ENCODE data around the gene CERK. TPM values are rescaled to one million over a fixed set of nuclear protein-coding genes. Genes with fewer than 3 reads are reported as not detected.

Gene CERK
- polyA plus RNA-seq, 3 donors: 14.7 to 27.2 (median 18.6) TPM

DNA sequence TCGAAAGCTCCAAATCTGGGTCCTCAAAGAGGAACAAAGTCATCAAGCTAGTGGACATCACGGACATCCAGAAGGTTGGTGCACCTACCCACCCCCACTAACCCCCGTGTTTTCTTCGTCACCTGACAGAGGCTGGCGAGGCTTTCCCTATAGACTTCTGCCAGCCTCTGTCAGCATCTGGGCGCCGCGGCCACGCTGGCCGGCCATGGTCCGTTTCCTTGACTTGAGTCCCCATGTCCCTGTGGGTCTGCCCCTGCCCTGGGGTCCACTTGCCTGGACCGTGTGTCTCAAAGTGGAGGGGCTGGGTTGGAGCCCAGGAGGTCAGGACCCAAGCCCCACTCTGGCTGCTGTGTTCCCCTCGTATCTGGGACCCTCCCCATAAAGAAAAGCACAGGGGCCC, 62.6 kb downstream of the CERK start:
- no peak overlapping the region for H3K27ac ChIP-seq (ENCODE audit: low read depth, low read length)
- WGBS, 3 donors: 86 to 91% (median 90%) methylated on average over 13 of the region's 13 CpGs

- no peak overlapping the region for H3K27ac ChIP-seq (ENCODE audit: low read depth, low read length)
- WGBS, 3 donors: 62 to 81% (median 62%) methylated on average over 11 of the region's 11 CpGs
These were observed 63.1 kb downstream of the CERK start for GRCh38 chr22:46674906-46675305.

- WGBS, 3 donors: 40 to 86% (median 42%) methylated on average over 19 of the region's 19 CpGs
- H3K27ac ChIP-seq (ENCODE audit: low read depth, low read length): no peak overlapping the region
These were observed 63.7 kb downstream of the CERK start for GRCh38 chr22:46674367-46674781.

DNA sequence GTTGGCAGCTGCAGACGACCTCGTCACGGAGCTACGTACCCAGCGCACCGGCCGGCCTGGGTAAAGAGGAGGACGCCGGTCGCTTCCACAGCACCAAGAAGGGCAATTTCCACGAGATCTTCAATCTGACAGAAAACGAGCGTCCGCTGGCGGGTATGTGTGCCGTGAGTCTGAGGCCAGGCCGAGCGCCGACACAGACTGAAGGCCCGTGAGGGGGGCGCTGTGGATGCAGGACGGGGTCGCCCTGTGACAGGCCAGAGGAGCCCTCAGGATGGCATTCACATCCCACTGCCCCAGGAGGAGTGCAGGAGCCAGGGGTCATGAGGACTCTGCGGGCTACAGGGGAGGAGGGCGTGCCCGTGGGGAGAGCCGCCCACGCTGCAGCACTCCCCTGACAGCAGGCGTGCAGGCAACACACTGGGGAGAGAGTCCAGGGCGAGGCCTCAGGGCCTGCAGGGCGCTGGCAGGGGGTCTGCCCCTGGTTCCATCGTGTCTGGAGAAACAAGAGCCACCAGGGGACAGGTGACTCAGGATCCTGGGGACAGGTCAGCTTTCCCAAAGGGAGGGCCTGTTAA, 64.3 kb downstream of the CERK start:
- WGBS, 3 donors: 79 to 87% (median 80%) methylated on average over 31 to 32 of the region's 32 CpGs
- no peak overlapping the region for H3K27ac ChIP-seq (ENCODE audit: low read depth, low read length)

DNA sequence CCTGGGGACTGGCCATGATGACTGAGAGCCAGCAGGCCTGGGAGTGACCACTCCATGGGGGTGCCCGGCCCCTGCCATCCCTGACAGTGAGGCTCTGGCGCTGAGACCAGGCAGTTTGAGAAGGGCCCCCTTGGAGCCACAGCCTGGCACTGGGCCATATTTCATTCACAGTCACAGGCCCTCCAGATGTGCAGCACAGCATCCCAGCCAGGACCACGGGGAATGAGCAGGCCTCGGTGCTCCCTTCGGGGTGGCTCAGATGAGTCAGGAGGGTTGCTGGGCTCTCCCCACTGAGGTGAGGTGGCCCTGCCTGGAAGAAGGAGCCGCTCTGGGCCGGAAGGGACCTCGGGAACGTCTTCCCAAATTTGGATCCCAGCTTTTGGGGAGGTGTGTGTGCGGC, 64.8 kb downstream of the CERK start:
- 69 to 91% (median 76%) methylated on average over 10 of the region's 10 CpGs for WGBS, 3 donors
- no peak overlapping the region for H3K27ac ChIP-seq (ENCODE audit: low read depth, low read length)

DNA sequence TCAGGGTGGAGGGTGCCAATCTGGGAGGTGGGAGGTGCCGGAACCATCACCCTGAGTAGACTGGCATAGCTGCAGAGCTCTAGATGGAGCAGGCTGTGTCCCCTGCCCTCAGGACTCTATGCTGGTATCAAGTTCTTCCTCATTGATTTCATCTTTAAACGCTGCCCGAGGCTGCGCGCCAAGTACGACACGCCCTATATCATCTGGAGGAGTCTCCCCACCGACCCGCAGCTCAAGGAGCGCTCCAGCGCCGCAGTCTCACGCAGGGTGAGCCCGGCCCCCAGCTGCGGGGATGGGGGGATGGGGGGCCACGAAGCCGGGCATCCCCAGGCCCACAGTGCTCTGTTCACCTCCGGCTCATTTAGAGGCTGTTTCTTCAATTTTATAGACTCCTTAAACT, 65.3 kb downstream of the CERK start:
- WGBS, 3 donors: 52 to 88% (median 60%) methylated on average over 18 of the region's 18 CpGs
- no peak overlapping the region for H3K27ac ChIP-seq (ENCODE audit: low read depth, low read length)

GRCh38 chr22:46671824-46672432, 66.1 kb downstream of the CERK start:
- WGBS, 3 donors: 72 to 90% (median 78%) methylated on average over 17 of the region's 17 CpGs
- H3K27ac ChIP-seq (ENCODE audit: low read depth, low read length): no peak overlapping the region

DNA sequence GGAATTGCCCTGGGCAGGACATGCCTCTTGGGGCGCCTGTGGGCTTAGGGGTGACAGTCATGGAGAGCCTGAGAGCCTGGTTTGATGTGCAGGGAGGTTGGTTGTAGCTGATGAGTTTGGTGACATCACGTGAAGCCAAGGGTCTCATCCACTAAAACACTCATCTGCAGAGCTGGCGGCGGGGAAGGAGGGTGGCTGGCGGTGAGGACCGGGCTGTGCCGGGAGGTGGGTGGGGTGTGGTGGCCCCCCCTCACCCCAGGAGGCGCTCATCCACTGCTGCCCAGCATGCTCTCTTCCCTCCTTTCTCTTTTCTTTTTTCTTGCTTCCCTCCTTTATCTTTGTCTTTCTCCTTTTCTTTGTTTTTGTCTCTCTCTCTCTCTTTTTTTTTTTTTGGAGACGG, 68.9 kb downstream of the CERK start:
- no peak overlapping the region for H3K27ac ChIP-seq (ENCODE audit: low read depth, low read length)
- WGBS, 3 donors: 92 to 96% (median 95%) methylated on average over 9 of the region's 9 CpGs

GRCh38 chr22:46668116-46668515, 69.9 kb downstream of the CERK start:
- no peak overlapping the region for H3K27ac ChIP-seq (ENCODE audit: low read depth, low read length)
- 82 to 91% (median 84%) methylated on average over 18 to 24 of the region's 24 CpGs for WGBS, 3 donors

DNA sequence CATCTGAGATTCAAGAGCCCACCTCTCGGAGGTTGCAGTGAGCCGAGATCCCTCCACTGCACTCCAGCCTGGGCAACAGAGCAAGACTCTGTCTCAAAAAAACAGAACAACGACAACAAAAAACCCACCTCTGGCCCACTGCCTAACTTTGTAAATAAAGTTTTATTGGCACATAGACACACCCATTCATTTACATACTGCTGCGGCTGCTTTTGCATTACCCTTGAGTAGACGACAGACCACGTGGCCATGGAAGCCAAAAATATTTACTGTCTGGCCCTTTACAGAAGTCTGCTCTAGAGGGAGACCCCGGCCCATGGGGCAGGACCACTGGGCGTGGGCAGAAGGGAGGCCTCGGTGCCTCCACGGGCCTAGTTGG, 70.8 kb downstream of the CERK start:
- no peak overlapping the region for H3K27ac ChIP-seq (ENCODE audit: low read depth, low read length)
- 94 to 96% (median 95%) methylated on average over 10 of the region's 10 CpGs for WGBS, 3 donors

- 86 to 94% (median 93%) methylated on average over 17 of the region's 17 CpGs for WGBS, 3 donors
- H3K27ac ChIP-seq (ENCODE audit: low read depth, low read length): no peak overlapping the region
These were observed 71.3 kb downstream of the CERK start for GRCh38 chr22:46666577-46667244.

- H3K27ac ChIP-seq (ENCODE audit: low read depth, low read length): no peak overlapping the region
- WGBS, 3 donors: 94 to 97% (median 95%) methylated on average over 18 of the region's 18 CpGs
These were observed 72.2 kb downstream of the CERK start for GRCh38 chr22:46665751-46666280.

GRCh38 chr22:46665151-46665695, 72.8 kb downstream of the CERK start:
- no peak overlapping the region for H3K27ac ChIP-seq (ENCODE audit: low read depth, low read length)
- WGBS, 3 donors: 95 to 98% (median 95%) methylated on average over 18 to 21 of the region's 21 CpGs

- WGBS, 3 donors: 89 to 93% (median 92%) methylated on average over 12 to 13 of the region's 13 CpGs
- H3K27ac ChIP-seq (ENCODE audit: low read depth, low read length): no peak overlapping the region
These were observed 73.7 kb downstream of the CERK start for GRCh38 chr22:46664301-46664855.

DNA sequence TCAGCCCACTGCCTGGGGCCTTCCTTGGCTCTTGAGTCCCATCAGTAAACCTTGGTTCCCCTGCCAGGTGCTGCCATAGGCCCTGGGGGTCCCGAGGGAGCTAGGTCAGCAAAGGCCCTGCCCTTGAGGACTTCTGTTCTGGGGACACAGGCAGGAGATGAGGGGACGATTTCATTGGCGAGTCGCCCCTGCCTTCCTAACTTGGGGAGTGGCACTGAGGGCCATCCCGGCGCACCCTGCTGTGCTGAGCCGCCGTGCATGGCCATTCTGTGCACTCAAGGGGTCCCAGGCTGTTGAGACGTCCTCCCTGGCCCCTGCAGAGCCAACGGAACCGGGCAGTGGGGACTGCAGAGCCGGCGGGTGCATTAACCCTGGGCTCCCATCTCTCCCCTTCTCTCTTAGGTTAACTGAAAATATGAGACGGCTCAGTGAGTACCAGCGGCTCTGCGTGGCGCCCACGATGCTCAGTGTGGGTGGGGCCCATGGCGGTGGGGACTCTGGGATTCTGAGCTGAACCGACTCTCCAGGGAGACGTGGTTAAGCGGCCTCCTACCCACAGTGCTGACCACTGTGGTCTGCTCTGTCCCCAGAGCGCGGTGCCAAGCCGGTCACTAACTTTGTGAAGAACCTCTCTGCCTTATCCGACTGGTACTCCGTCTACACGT, 74.5 kb downstream of the CERK start:
- 93 to 96% (median 95%) methylated on average over 27 to 28 of the region's 28 CpGs for WGBS, 3 donors
- H3K27ac ChIP-seq (ENCODE audit: low read depth, low read length): no peak overlapping the region

DNA sequence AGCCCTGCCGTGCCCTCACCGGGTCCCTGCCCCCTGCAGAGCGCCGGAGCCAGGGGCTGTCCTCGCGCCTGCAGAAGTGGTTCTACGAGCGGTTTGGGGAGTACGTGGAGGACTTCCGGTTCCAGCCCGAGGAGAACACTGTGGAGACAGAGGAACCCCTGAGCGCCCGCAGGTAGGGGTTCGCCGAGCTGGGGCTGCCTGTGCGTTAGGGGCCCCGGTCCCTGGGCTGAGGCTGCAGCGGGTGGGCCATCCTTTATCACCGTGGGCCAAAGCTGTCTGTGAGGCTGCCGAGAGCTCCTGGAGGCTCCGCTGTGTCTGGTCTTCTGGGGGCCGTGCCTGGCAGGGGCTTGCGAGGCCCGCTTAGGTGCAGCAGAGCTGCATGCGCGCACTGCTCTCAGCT, 75.1 kb downstream of the CERK start:
- 87 to 95% (median 94%) methylated on average over 26 of the region's 26 CpGs for WGBS, 3 donors
- no peak overlapping the region for H3K27ac ChIP-seq (ENCODE audit: low read depth, low read length)

GRCh38 chr22:46662226-46662625, 75.8 kb downstream of the CERK start:
- 92 to 93% (median 92%) methylated on average over 14 to 15 of the region's 15 CpGs for WGBS, 3 donors
- no peak overlapping the region for H3K27ac ChIP-seq (ENCODE audit: low read depth, low read length)

DNA sequence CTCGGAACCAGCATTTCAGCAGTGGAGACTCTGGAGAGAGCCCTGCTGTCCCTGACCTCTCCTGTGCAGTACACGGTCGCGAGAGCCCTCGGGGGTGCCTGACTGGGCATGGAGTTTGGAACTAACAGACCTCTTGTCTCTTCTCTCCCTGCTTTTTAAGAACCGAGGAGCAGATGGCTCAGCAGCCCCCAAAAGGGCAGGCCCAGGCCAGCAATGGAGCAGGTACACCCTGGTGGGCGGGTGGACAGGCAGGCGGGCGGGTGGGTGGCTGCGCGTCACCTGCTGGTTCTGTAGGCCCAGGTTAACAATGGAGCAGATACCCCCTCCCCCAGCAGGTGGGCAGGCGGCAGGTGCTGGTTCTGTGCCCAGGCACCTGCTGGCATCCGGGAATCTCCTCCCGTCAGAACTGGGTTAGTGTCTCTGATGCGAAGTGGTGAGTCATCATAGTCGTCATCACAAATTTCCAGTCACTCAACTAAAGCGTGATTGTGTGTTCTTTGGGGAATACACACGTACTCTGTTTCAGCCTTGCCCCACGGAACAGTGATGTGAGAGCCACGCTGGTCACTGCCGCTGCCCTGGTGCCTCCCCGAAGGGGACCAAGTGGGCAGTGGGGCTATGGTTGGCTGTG, 76.7 kb downstream of the CERK start:
- 80 to 88% (median 81%) methylated on average over 22 of the region's 22 CpGs for WGBS, 3 donors
- no peak overlapping the region for H3K27ac ChIP-seq (ENCODE audit: low read depth, low read length)

Measured in adipose tissue (tissue), 3 donors.